HEK293 (cell line): ENCODE results near the gene PDIA3.

Experiments
- GLIS2 ChIP-seq: fragments of 450-650 bp; formaldehyde crosslinking; IDR thresholded peaks from 2 replicates; pipeline ENCODE4 v1.5.1; 2016; ENCODE audit warnings: missing biosample characterization, missing genetic modification characterization
- KLF10 ChIP-seq: fragments of 450-650 bp; IDR thresholded peaks from 2 replicates; pipeline ENCODE4 v1.5.1; 2018; ENCODE audit warnings: missing biosample characterization, mild to moderate bottlenecking, missing genetic modification characterization
- KLF8 ChIP-seq: fragments of 450-650 bp; formaldehyde crosslinking; IDR thresholded peaks from 2 replicates; pipeline ENCODE4 v1.5.1; 2016; ENCODE audit warnings: missing biosample characterization, missing genetic modification characterization
- PRDM2 ChIP-seq: fragments of 450-650 bp; formaldehyde crosslinking; IDR thresholded peaks from 2 replicates; pipeline ENCODE4 v1.5.1; 2016; ENCODE audit warnings: missing biosample characterization, missing genetic modification characterization, borderline replicate concordance
- ZBTB11 ChIP-seq: fragments of 450-650 bp; formaldehyde crosslinking; conservative IDR thresholded peaks from 2 replicates; pipeline ENCODE4 v1.5.1; 2016; ENCODE audit warnings: low read depth, missing biosample characterization, missing genetic modification characterization
- ZBTB26 ChIP-seq: fragments of 450-650 bp; formaldehyde crosslinking; optimal IDR thresholded peaks from 2 replicates; pipeline ENCODE3; 2016; ENCODE audit warnings: missing biosample characterization, mild to moderate bottlenecking, missing genetic modification characterization
- ZFHX2 ChIP-seq: fragments of 450-650 bp; formaldehyde crosslinking; conservative IDR thresholded peaks from 2 replicates; pipeline ENCODE4 v1.5.1; 2016; ENCODE audit warnings: missing biosample characterization, missing genetic modification characterization
- ZFP41 ChIP-seq: fragments of 450-650 bp; formaldehyde crosslinking; IDR thresholded peaks from 2 replicates; pipeline ENCODE4 v1.5.1; 2016; ENCODE audit warnings: missing biosample characterization, missing genetic modification characterization, borderline replicate concordance
- ZFP69B ChIP-seq: fragments of 450-650 bp; formaldehyde crosslinking; IDR thresholded peaks from 2 replicates; pipeline ENCODE4 v1.5.1; 2016; ENCODE audit warnings: missing biosample characterization, missing genetic modification characterization
- ZIC2 ChIP-seq: fragments of 450-650 bp; formaldehyde crosslinking; IDR thresholded peaks from 2 replicates; pipeline ENCODE4 v1.5.1; 2016; ENCODE audit warnings: missing biosample characterization, missing genetic modification characterization
- ZNF18 ChIP-seq: fragments of 450-650 bp; formaldehyde crosslinking; IDR thresholded peaks from 2 replicates; pipeline ENCODE4 v1.5.1; 2016; ENCODE audit warnings: missing biosample characterization, missing genetic modification characterization
- ZNF292 ChIP-seq: fragments of 450-650 bp; formaldehyde crosslinking; IDR thresholded peaks from 2 replicates; pipeline ENCODE4 v1.5.1; 2016; ENCODE audit warnings: low read depth, missing biosample characterization, missing genetic modification characterization, borderline replicate concordance
- ZNF341 ChIP-seq: fragments of 450-650 bp; formaldehyde crosslinking; IDR thresholded peaks from 2 replicates; pipeline ENCODE4; 2016; ENCODE audit warnings: low read depth, missing biosample characterization, missing genetic modification characterization
- ZNF398 ChIP-seq: fragments of 450-650 bp; formaldehyde crosslinking; IDR thresholded peaks from 2 replicates; pipeline ENCODE4 v1.5.1; 2017; ENCODE audit warnings: missing biosample characterization, missing genetic modification characterization
- ZNF530 ChIP-seq: fragments of 450-650 bp; formaldehyde crosslinking; IDR thresholded peaks from 2 replicates; pipeline ENCODE4 v1.5.1; 2016; ENCODE audit warnings: low read depth, missing biosample characterization, missing genetic modification characterization
- ZNF600 ChIP-seq: fragments of 450-650 bp; formaldehyde crosslinking; IDR thresholded peaks from 2 replicates; pipeline ENCODE4 v1.5.1; 2016; ENCODE audit warnings: missing biosample characterization, missing genetic modification characterization
- ZNF621 ChIP-seq: fragments of 450-650 bp; formaldehyde crosslinking; IDR thresholded peaks from 2 replicates; pipeline ENCODE4 v1.5.1; 2017; ENCODE audit warnings: missing biosample characterization, missing genetic modification characterization
- ZNF629 ChIP-seq: fragments of 450-650 bp; formaldehyde crosslinking; IDR thresholded peaks from 2 replicates; pipeline ENCODE4 v1.5.1; 2017; ENCODE audit warnings: missing biosample characterization, missing genetic modification characterization
- ZNF692 ChIP-seq: fragments of 450-650 bp; formaldehyde crosslinking; IDR thresholded peaks from 2 replicates; pipeline ENCODE4 v1.5.1; 2016; ENCODE audit warnings: missing biosample characterization, missing genetic modification characterization
- ZNF76 ChIP-seq: fragments of 450-650 bp; formaldehyde crosslinking; IDR thresholded peaks from 2 replicates; pipeline ENCODE4; 2016; ENCODE audit warnings: low read depth, missing biosample characterization, missing genetic modification characterization, borderline replicate concordance
- ZXDB ChIP-seq: fragments of 450-650 bp; formaldehyde crosslinking; IDR thresholded peaks from 2 replicates; pipeline ENCODE4 v1.5.1; 2016; ENCODE audit warnings: missing biosample characterization, missing genetic modification characterization

PDIA3 gene

GRCh38 chr15:43776101-43776717 is 30.0 kb downstream of the PDIA3 start (continued):
- TF ChIP-seq ZFHX2, result 0 out of 2 replicates have a peak, but pooled peaks have one; percentile 25
- 0 out of 2 replicates have a peak, but pooled peaks have one; percentile 9 for TF ChIP-seq ZNF629
- peak; percentile 34 for TF ChIP-seq ZNF600 (tag by site-specific recombination)
- TF ChIP-seq KLF8 (tag by site-specific recombination), result 0 out of 2 replicates have a peak, but pooled peaks have one; percentile 14
- TF ChIP-seq ZNF530 (tag by site-specific recombination), result no peak
- no peak for TF ChIP-seq ZNF621
- TF ChIP-seq ZBTB11 (tag by site-specific recombination), result peak; percentile 14
- no peak for TF ChIP-seq ZNF18 (tag by site-specific recombination)
- no peak for TF ChIP-seq ZBTB26 (tag by site-specific recombination)
- no peak for TF ChIP-seq ZFP41 (tag by site-specific recombination)
- peak; percentile 90 for TF ChIP-seq ZNF692 (tag by site-specific recombination)
- no peak for TF ChIP-seq PRDM2 (tag by site-specific recombination)
- TF ChIP-seq GLIS2 (tag by site-specific recombination), result peak; percentile 82
- peak; percentile 68 for TF ChIP-seq ZIC2 (tag by site-specific recombination)
- TF ChIP-seq ZFP69B (tag by site-specific recombination), result peak; percentile 92
- TF ChIP-seq KLF10 (tag by site-specific recombination), result no peak; the same call in 1 of the 2 replicates
- 0 out of 2 replicates have a peak, but pooled peaks have one; percentile 9 for TF ChIP-seq ZXDB (tag by site-specific recombination)
- TF ChIP-seq ZNF292 (tag by site-specific recombination), result no peak
- peak; percentile 83 for TF ChIP-seq ZNF76 (tag by site-specific recombination)
- TF ChIP-seq ZNF398, result no peak
- peak; percentile 64 for TF ChIP-seq ZNF341
- TF ChIP-seq, all 188 proteins: peak for 22
